ENCODE data around the gene CRB3. TPM values are rescaled to one million over a fixed set of nuclear protein-coding genes. Genes with fewer than 3 reads are reported as not detected.

Gene CRB3
- total RNA-seq, 4 donors from 2014 or later, result 75.7 to 124 (median 88.7) TPM

DNA sequence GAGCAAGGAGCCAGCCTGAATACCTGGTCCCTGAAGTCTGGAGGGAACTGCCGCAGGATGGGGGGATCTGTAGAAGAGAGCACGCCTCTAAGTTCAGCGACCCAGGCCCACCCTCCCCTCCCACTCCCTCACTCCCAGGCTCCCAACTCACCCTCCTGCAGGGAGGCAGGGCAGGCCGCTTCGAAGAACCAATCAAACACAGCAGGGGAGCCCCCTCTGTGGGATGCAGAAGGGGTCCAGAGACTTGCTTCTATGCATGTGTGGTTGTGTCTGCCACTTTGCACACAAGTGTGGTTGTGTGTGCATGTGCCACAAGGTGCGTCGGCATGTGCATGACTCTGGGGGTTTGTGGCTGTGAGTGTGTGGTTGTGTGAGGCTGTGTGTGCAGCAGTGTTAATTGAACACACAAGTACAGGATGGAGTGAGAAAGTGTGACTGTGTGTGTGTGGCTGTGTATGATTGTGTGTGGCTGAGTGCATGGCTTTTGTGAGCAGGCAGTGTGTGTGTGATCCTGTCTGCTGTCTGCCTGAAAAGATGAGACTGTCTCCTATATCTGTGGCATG lies 15.8 kb downstream of the CRB3 start:
- intact Hi-C loops (cut with DNase I; ENCODE audit: low total_unique reads), result no loop called here
- no peak for TF ChIP-seq POLR2A (IDR thresholded peaks at IDR 0.05)
- TF ChIP-seq, protein P1, sequence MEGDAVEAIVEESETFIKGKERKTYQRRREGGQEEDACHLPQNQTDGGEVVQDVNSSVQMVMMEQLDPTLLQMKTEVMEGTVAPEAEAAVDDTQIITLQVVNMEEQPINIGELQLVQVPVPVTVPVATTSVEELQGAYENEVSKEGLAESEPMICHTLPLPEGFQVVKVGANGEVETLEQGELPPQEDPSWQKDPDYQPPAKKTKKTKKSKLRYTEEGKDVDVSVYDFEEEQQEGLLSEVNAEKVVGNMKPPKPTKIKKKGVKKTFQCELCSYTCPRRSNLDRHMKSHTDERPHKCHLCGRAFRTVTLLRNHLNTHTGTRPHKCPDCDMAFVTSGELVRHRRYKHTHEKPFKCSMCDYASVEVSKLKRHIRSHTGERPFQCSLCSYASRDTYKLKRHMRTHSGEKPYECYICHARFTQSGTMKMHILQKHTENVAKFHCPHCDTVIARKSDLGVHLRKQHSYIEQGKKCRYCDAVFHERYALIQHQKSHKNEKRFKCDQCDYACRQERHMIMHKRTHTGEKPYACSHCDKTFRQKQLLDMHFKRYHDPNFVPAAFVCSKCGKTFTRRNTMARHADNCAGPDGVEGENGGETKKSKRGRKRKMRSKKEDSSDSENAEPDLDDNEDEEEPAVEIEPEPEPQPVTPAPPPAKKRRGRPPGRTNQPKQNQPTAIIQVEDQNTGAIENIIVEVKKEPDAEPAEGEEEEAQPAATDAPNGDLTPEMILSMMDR (IDR thresholded peaks at IDR 0.05), result no peak
- DNase-seq (ENCODE audit: low spot score in 2 of 2), result no peak
- H3K4me3 ChIP-seq (ENCODE audit: low read depth, poor library complexity, severe bottlenecking), result no peak overlapping the region
- WGBS, 2 donors, result 68 to 89% methylated on average over 2 to 7 of the region's 7 CpGs

- WGBS, 2 donors, result 75 to 77% methylated on average over 10 of the region's 10 CpGs
- H3K4me3 ChIP-seq (ENCODE audit: low read depth, poor library complexity, severe bottlenecking), result no peak overlapping the region
- intact Hi-C loops (cut with DNase I; ENCODE audit: low total_unique reads), result no loop called here
- no peak for TF ChIP-seq POLR2A (IDR thresholded peaks at IDR 0.05)
- TF ChIP-seq, protein P1 (IDR thresholded peaks at IDR 0.05), result no peak
- DNase-seq (ENCODE audit: low spot score in 2 of 2), result no peak
Measured at GRCh38 chr19:6480848-6481415, 16.9 kb downstream of the CRB3 start.

- no peak within 1 kb of the TSS for H3K4me3 ChIP-seq (ENCODE audit: low read depth, poor library complexity, severe bottlenecking)
- intact Hi-C loops (cut with DNase I; ENCODE audit: low total_unique reads), result no loop called here
- WGBS, 2 donors, result 52 to 54% methylated on average over 24 of the region's 24 CpGs
- no peak for DNase-seq (ENCODE audit: low spot score in 2 of 2)
- TF ChIP-seq, protein P1 (IDR thresholded peaks at IDR 0.05), result no peak
- TF ChIP-seq POLR2A (IDR thresholded peaks at IDR 0.05), result no peak
Measured at GRCh38 chr19:6481541-6482342, 17.7 kb downstream of the CRB3 start, which contains the start of gene DENND1C. TSS of gene DENND1C (minus strand) at chr19:6481787. CDS start at chr19:6481695, 92 bp downstream.

GRCh38 chr19:6482343-6482686 lies 18.2 kb downstream of the CRB3 start:
- no peak for DNase-seq (ENCODE audit: low spot score in 2 of 2)

DNA sequence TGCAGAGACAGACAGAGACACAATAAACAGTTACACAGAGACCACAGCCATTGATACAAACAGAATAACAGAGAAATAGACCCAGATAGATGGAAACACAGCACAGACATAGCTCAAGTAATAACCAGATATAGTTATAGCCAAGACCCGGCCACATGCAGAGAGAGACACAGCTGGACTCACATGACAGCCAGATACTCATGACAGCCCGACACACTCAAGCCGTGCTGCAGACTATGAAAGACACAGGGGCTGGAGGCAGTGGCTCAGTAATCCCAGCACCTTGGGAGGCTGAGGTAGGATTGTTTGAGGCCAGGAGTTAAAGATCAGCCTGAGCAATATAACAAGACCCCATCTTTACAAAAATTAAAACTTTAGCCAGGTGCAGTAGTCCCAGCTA lies 19.2 kb downstream of the CRB3 start:
- DNase-seq (ENCODE audit: low spot score in 2 of 2), result no peak
- WGBS, 2 donors, result 38 to 58% methylated on average over 3 of the region's 3 CpGs
- intact Hi-C loops (cut with DNase I; ENCODE audit: low total_unique reads), result no loop called here
- no peak overlapping the region for H3K4me3 ChIP-seq (ENCODE audit: low read depth, poor library complexity, severe bottlenecking)
- TF ChIP-seq, protein P1 (IDR thresholded peaks at IDR 0.05), result no peak
- no peak for TF ChIP-seq POLR2A (IDR thresholded peaks at IDR 0.05)

More at GRCh38 chr19:6482343-6482686, 18.2 kb downstream of the CRB3 start:
- TF ChIP-seq, protein P1 (IDR thresholded peaks at IDR 0.05), result no peak
- TF ChIP-seq POLR2A (IDR thresholded peaks at IDR 0.05), result no peak
- 91 to 92% methylated on average over 8 of the region's 8 CpGs for WGBS, 2 donors
- H3K4me3 ChIP-seq (ENCODE audit: low read depth, poor library complexity, severe bottlenecking), result no peak overlapping the region
- intact Hi-C loops (cut with DNase I; ENCODE audit: low total_unique reads), result no loop called here

Measured in lower leg skin (tissue), 4 donors.